GM18873 (cell line): ENCODE results near the gene ARL4C.

ENCODE experiments used
- ATAC-seq: cut with Tn5 transposase; IDR thresholded peaks from one replicate; pipeline ENCODE4 v1.9.1; 2021; ENCODE audit warnings: mild to moderate bottlenecking, moderate library complexity, moderate number of reproducible peaks; ENCODE audit not compliant: unreplicated experiment, low FRiP score

Gene ARL4C

DNA sequence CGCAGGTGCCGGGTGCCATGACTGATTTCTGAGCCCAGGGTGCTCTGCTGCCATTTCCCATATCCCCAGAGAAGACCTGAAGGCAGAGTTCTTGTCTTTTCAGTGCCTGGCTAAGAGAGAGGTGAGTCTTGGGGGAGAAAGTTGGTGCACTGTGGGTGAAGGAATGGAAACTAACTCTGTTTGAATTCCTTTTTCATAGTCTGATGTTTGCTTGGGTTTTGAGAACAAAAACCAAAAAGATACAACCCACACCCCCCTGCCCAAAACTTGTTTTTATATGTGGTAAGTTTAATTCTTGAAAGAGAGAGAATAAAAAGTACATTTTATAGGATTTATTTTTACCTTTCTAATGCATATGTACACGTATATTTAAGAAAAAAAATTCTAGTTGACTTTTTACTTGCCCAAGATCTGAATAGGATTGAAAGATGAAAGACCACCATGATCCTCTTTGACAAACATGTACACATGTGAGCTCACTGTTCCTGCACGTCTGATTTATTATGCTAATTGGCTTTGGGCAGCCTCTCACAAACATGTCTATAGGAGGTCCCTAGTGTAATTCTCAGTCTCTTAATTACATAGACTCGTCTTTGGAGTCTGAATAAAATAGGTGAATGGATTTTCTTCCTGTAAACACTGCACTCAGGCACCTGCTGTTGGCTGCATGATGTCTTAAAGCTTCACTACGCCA, 46.3 kb downstream of the ARL4C start:
- no peak for ATAC-seq

- ATAC-seq: no peak
Measured at GRCh38 chr2:234448506-234449184, 48.2 kb downstream of the ARL4C start.

DNA sequence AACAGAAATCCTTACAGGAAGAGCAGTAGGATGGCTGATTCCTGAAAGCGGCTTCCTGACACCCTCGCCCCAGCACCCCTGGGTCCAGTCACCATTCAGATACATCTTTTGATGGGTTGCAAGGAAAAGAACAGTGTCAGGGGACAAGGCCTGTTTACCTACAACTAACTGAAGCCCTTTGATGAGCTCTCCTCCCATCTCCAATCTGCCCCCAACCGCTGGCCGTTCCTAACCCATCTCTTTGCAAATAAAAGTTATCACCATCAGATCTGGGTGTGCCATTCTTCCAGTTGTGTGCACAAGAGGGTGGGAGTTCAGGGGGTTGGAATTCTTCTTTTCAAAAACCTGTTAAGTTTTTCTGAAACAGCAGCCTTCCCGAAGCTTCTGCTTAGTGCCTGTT, 48.9 kb downstream of the ARL4C start:
- no peak for ATAC-seq

GRCh38 chr2:234447189-234447588, 49.7 kb downstream of the ARL4C start:
- ATAC-seq: no peak

GRCh38 chr2:234446404-234447076, 50.3 kb downstream of the ARL4C start:
- peak; percentile 93 for ATAC-seq

- ATAC-seq: no peak
Measured at GRCh38 chr2:234444893-234445292, 52.0 kb downstream of the ARL4C start.

- no peak for ATAC-seq
Measured at GRCh38 chr2:234444242-234444730, 52.6 kb downstream of the ARL4C start.
